ENCODE measurements around the gene CMPK1.

- TF ChIP-seq SUZ12 (IDR thresholded peaks at IDR 0.05; ENCODE audit: extremely low read depth, insufficient read depth, insufficient read length) (no peak), YY1 (IDR thresholded peaks at IDR 0.05; ENCODE audit: insufficient read depth, insufficient read length) (no peak), ZNF274 (IDR thresholded peaks at IDR 0.05; ENCODE audit: low read depth, low read length) (no peak)
Measured at GRCh38 chr1:47407481-47407880, 73.9 kb downstream of the CMPK1 start.
